Ureter (tissue), 1 donor: ENCODE results near the gene SLC9C1. TPM values are rescaled to one million over a fixed set of nuclear protein-coding genes. Genes with fewer than 3 reads are reported as not detected.

Experiments used
- DNase-seq: peaks from one replicate; pipeline ENCODE4 v3.0.0-alpha.2; 2020; ENCODE audit warnings: low spot score
- total RNA-seq: library from RNA; stranded (reverse); gene quantifications from one replicate; pipeline ENCODE4 v1.2.4, GENCODE V29; 2023
- donor health status: DM: yes; HTN: yes; CAD: no.

The SLC9C1 gene
- total RNA-seq, 1 donor from 2014 or later: 0.13 TPM

DNA sequence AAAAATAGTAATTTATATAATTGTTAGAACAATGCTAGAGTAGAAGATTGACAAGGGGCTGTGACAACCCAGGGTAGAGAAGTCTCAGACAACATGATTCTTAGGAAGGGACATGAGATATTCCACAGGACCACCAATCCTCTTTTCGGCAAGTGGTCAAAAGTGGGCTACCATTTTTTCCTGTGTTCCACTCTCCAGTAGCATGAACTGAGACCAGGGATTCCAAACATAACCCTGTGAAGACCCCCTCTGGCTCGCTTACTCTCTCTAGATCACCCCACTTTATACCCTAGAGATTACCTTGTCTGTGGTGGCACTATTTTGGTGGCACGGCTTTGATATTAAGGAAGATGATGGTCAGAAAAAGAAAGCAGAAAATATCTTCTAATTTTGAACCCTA, 161.9 kb downstream of the SLC9C1 start:
- DNase-seq: no peak

DNA sequence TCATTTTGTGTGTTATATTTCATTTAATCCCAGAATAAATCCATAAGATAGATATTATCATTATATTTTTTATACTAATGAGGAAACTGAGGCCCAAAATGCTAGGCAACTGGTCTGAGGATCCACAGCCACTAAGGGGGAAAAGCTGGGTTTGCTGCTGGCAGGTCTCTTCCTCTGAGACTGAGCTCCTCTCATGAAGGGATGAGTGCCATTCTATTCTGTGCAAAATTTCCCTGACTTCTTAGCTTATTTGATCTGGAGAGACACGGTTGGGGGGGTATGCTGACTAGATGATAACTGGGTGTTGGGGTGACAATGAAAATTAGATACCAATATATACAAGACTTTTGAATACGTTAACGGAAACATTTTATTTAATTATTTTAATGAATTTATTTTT, 162.9 kb downstream of the SLC9C1 start:
- no peak for DNase-seq

DNA sequence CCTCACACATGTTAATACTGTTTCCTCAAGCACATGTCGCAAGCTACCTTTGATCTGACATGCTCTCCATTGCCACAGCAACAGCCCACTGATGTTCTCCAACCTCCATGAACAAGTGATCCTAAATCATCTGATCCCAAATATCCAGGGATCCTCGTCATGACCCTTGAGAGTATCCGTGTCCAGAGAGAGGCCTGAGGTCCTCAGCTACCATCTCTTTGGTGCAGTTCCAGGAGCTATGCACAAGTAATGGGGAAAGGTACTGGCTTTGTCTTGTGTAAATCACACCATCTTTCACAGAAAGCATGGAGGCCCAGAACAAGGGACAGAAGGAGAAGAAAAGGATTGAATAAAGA, 163.4 kb downstream of the SLC9C1 start:
- DNase-seq: no peak

DNA sequence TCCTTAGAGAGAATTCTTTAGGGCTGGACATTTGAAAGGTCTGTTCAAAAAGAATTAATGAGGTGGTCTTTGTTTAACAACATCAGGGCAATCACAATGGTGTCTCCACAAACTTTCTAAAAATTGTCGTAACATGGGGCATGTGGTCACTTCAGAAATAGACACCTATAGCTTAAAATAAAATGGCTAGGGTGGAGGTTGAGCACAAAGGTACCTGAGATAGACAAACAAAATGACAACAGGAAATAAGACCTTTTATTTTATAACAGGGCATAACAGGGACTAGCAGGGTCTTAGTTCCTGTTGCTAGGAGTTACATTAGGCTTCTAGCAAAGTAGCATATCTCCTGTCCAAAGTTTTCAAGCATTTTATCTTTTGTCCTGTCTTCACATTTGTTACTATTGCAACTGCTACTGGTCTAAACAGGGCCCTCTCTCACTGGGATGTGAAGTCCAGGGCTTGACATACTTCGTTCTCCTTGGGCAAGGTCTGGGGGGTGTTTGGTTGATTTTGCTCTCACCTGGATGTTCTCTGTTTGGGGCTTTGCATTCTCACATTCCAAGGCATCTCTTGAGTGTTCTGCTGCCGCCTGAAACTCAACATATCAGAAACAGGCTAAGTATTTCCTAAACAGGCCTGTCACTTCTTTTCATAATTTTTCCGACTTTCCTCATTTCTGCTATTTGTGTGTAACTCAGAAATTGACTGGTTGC, 163.9 kb downstream of the SLC9C1 start:
- no peak for DNase-seq

DNA sequence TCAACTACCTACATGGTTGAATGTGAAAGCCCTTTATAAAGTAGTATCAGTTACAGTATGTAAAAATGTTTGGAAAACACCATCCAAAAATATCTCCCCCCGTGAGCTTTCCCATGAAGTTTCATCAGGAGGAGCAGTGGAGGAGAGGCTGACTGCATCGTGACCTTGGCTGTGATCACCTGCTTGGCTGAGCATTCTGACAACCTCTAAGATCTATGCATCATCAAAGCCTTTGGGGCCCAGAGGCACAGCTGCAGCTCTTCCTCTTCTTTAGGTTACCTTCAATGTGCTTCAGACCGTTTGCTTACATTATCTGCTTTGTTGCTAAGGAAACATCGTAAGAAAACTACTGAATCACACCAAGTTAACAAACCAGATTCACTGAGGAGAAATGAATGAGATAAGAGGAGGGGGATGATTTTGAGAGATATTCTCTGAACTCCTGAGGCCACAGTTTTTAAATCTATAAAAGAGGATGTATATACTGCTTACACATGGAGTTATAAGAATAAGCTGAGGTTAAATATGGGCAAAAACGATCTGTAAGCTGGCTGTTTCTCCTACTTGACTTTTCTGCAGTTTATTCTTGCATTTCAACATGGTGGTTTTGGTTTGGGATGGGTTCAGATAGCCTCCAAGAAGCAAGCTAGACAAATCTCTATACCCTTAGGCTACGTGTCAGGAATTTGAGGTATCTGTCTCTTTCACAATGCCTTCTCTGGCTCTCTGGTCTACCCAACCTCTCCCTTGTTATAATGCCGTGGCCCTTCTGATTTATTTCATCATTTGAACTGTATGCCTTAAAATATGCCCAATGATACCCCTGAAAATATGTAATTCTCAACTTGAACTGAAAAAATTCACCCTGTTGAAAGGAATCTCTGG, 164.9 kb downstream of the SLC9C1 start:
- DNase-seq: no peak

DNA sequence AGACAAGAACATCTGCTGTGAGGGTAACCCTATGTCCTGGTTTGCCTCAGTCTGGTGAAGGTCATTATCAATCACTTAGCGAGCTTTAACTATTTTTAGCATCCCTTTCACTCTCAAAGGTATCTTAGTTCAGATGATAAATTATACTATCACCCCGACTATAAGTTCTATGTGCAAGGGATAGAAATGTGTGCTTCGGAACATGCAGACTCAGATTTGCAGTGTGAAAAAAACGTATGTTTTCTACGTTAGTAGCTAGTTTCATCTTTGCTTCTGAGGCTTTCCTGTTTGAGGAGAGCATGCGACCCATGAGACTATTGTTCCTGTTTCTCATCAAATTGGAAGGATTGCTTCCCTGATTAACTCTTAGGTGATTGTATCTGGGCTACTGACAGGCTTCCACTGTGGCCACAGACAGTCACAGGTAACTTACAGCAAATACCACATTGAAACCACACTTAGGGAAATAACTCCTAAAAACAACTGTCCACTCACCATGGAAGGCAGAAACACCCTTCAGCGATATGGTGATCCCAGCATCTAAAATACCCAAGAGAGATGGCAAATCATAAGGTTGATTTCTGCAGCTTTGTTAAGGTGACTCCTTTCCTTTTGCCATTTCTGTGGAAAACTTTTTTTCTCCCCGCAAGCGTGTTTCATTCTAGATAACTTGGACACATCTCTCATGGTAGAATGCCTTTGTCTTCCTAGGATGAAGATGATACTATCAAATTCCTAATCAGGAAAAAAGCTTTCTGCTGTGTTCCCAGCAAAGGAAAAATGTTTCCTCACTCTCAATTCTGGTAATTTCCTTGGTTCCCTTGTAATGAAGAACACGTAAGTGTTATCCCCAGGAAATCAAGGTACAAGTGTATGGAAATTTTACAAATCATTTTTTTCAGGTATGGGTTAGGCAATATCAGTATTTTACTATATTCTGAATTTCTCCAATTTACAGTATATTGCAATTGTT, 166.2 kb downstream of the SLC9C1 start:
- DNase-seq: no peak

DNA sequence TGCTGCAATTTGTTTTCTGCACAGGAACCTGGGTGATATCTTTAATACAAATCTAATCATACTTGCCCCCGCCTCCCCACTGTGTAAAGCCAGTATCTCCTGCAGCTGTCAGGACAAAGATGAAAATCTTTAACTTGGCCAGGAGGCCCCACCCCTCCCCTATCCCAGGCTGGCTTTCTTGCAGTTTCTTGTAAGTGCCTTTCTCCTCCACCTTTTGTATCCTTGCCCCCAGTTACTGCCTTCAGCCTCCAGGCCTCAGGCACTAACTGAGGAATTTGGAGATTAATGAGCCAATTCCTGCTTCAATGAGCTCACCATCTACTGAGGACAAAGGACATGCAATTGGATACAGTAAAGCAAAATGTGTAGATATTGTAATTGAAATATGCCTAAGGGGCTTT, 167.5 kb downstream of the SLC9C1 start:
- DNase-seq: no peak

DNA sequence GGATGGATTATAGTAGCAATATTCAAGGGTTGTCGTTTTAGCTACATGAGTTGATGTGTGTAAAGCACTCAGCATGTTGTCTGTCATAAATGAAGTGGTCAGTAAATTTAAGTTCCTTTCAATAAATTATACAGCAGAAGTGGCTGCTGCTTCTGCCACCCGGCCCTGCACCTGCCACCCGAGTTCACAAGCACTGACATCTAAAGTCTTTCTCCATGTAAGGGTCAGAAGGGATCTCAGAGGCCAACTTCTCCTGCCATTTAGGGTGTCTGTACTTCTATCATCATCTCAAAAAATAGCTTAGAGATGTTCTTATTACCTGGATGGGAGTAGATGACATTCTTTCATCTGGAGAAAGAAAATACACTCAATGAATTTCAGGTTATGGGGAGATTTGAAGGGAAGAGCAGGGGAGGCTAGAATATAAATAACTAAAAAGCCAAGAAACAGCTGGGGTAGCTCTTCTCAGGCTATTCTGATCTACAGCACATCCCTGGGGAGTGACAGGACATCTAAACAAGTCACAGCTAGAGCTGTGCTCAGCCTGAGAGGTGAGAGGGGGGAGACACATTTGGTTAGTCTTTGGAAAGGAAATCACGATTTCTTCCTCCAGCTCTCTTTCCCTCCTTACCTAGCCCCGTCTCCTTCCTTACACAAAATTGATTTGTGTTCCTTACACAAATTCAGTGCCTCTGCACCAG, 169.0 kb downstream of the SLC9C1 start:
- DNase-seq: no peak

DNA sequence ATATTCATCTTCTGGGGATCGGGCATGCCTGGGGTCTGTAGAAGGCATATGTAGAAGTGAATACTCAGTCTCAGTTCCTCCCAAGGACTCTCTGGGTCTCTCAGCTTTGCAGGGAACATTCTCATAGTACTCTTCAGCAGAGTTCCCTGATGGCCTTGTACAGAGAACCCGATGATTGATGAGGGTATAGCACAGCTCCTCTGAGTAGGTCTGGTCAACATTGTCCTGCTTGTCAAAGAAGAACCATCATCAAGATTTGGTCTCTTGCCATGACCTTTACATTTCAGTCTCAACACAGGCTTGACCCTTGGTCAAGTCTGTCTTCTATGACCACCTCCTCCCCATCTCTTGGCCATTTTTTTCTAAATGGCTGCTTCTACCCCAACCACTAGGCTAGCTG, 170.5 kb downstream of the SLC9C1 start:
- DNase-seq: no peak

DNA sequence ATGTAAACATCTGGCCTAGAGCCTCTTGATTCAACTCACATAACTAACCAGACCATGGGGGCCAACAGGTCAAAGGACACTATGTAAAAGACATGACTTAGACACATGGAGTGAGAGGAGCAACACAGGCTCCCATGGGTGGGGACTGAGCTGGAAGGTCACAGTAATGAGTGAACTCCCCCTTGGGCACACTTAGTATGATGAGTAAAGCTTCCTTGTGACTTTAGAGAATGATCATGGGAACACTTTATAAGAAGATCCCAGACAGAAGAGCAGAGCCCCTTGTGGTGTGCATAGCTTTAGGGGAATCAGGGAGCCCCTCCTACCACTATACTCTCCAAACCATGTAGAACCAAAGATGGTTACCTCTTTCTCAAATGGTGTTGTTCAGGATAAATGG, 171.1 kb downstream of the SLC9C1 start:
- DNase-seq: no peak

DNA sequence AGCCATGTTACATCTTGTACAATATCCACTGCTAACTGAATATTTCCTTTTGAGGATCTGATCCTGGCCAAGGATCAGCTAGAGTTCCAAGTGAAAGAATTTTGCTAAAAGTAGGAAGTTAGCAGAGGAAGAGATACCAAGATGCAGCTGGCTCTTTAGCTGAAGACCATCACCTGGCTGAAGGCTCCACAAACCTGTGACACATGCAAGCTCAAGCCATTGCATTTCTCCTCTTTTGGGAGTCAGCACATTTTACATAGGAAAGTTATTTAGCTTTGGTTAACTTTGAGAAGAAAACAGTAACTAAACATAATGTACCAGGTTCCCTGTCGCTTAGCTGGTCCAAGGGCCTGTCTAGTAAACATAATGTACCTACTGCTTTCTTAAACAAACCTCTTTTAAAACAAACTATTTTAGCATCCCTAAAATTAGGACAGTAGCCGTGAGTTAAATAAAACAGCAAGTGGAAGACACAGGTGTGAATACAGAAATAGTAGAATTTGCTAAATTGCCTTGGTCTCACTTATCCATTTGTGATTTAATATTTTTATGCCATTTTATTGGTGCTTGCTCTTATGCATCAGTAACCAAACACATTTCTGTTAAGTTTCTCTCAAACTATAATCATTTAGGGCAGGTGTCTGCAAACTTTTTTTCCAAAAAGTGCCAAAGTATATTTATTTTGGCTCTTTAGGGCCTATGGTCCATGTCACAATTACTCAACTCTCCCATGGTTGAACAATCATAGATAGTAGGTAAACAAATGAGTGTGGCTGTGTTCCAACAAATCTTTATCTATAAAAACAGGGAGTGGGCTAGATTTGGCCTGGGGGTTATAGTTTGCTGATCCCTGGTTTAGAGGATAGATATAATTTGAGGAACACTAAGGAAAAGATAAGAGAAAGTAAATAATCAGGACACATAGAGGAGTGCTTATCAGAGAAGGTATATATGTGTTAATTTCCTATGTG, 172.2 kb downstream of the SLC9C1 start:
- no peak for DNase-seq

DNA sequence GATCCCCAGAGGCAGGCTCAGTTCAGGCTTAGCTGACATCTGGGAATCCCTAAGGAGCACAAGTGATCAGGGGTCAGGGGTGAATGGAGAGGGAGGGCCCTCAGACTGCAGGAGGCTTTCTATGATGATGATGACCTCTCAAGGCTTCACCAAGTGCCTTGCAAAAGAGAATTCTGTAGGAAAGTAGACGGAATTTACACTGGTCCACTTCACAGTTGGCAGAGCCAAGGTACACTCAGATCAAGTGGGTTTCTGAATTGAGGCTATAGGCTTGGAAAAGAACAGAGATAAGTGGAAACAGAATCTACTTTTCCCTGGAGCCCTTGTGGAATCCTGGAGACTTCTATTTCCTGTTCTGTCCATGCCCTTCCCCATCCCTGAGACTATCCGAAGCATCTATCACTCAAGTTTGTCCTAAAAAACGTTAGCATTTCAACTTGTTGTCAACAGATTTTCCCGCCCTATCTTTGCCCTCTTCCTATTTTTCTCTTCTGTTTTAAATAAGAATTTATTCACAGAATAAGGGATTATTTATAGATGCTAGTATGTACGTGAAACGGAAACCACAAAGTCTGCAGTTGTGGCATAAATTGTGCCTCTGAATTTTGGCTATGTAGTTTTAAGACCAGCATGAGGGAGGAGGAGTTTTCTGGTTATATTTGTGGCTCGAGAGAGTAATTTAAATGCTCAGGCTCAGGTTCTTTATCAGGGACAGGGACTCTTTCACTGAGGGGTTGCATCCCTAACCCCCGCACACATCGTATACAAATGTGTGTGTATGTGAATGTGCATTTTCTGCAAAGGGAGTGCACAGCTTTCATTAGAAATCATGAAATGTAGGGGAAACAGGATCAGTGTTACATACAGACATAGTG, 173.8 kb downstream of the SLC9C1 start:
- DNase-seq: no peak

DNA sequence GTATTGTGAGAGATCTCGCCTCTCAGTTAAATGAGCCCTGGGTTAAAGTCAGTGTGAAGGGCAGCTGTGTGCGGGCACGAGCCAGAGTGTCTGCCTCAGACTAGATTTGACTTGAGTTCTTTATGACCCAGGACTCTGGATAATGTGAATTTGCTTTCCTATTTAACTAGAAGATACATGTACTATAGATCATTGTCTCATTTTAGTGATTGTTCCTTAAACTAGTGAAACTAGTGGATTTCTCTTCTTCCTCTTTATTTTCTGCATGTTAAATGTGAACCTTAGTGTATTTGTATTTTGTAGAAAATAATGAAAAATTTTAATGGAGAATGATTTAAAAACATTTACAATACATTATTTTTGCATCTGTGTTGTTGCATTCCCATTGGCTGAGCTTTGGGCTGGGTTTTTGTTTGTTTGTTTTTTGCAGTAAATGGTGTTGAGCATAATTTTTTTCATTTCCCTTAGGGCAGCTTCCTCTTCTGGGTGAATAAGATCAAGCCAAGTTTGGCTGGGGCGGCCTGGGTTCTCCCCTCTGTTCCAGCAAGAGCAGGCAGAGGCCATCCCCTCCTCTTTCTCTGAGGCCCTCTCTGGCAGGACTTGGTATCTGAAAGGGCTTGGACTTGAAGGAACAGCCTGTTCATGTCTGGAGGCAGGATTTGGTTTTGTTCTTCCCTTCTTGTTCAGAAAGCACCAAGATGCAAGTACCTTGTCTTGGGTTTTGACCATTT, 176.0 kb downstream of the SLC9C1 start:
- no peak for DNase-seq

DNA sequence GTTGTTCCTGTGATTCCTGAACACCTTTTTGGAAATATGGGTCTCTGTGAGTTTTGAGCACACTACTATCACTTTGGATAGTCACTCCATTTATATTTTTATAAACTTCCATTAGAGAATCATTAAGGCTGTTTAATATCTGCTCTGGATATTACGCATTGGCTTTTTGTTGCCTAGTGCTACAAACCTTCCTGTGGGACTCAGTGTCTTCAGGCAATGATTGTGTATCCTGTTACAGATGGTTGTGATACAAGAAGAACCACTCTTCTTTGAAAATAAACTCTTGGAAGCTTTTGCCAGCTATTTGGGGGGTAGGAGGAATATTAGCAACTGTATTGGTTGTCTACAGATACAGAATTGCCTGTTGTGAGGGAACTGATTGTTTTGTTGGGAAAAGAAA, 176.6 kb downstream of the SLC9C1 start:
- DNase-seq: no peak

DNA sequence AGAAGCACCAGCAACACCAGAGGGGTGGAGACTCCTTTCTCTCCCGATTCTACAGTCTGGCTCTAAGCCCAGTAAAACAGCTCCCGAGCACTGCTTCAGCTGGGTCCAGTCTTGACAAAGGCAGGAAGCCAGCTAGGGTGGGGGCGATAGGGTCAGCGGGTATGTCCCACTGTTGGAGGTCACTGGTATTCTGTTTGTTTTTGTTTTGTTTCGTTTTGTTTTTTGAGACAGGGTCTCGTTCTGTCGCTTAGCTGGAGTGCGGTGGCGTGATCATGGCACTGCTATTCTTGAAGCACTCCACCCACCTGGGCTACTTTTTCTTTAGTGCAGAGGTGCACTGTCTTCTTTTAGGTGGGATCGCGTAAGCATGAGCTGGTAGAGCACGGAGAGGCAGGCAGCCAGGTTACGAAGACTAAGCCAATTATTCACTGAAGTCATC, 177.2 kb downstream of the SLC9C1 start:
- DNase-seq: no peak

DNA sequence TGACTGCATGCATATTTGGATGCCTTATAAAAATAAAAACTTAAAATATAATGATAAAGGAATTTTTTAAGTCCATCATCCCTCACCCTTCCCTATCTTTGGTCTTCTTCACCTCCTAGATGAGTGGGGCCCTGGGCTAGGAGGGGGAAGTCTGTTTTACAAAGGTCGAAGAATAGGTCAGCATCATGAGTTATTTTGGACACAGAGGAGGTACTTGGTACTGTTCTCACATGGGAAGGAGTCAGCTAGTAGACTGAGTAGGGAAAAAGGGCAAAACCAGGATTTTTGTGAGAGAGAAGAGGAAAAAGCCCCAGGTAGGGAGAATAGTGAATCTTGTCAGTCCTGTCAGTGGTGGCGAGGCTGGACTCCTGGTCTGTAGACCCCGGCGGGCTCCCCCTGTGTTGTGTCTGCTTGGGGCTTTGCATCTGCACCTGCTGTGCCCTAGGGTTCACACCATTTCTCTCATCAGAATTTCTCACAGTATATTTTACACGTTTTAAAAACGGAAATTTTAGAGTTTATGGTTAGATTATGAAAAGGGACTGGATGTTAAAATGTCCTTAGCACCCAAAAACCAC, 178.1 kb downstream of the SLC9C1 start:
- DNase-seq: no peak

DNA sequence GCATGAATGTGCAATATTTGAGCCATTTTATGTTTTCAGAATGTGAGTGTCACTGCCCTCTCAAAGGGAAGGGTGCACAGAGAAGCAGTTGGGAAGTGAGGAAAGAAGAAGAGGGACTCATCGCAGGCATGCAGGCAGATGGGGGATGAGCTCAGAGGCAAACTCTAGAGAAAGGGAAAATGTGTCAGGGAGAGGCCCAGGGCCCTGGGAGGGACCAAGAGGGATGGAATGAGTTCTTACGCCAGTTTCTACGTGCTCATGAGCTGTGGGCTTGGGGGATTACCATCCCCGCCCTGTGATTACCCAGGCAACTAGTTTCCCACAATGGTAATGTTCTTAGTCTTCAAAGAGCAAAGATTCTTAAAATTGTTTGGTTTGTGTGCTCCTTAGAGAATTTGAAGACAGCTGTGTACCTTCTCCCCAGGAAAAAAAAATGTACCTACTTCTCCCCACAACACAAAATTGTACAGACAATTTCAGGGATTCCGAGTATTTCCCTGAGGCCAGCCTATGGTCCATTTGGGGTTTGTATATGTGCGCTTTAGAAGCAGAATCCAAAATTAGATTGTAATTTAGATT, 178.8 kb downstream of the SLC9C1 start:
- no peak for DNase-seq
